ENCODE measurements around the gene CEP128.

DNA sequence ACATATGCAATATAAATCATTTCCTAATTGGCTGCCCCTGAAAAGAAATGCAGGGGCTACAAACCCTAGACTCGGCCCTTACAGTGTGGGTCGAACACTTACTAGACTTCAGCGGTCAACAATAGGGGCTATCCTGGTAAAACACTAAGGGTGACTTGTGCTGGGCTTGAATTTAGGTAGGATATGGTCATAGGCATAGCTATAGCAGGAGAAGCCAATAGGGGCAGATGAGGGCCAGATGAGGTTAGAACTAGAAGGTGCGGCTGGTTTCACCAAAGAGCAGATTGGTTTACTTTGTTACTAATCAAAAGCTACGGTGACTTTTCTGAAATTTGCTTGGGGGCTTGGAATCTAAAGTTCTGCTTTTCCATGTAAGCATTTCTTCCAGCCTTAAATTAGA lies 447.9 kb downstream of the CEP128 start:
- TF ChIP-seq POLR2AphosphoS5 (IDR thresholded peaks at IDR 0.05; ENCODE audit: borderline replicate concordance, low read depth, low read length) (no peak), EZH2 (IDR thresholded peaks at IDR 0.05) (no peak), FOXP2 (optimal IDR thresholded peaks at IDR 0.05; ENCODE audit: control extremely low read depth, extremely low read length, insufficient read depth) (no peak)
